ENCODE data around the gene ZNF549. TPM values are rescaled to one million over a fixed set of nuclear protein-coding genes. Genes with fewer than 3 reads are reported as not detected.

Gene ZNF549
- total and polyA plus RNA-seq, 2 donors (not counting 3 experiments of a cell fraction or from before 2014, with no cell fraction given) = 1.4 to 3.5 TPM

DNA sequence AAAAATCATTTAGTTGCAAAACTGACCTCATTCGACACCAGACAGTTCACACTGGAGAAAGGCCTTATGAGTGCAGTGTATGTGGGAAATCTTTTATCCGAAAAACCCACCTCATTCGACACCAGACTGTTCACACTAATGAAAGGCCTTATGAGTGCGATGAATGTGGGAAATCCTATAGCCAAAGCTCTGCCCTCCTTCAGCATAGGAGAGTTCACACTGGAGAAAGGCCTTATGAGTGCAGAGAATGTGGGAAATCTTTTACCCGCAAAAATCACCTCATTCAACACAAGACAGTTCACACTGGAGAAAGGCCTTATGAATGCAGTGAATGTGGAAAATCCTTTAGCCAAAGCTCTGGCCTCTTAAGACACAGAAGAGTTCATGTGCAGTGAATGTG lies 79.8 kb downstream of the ZNF549 start:
- no peak overlapping the region for H3K4me3 ChIP-seq (replicated peaks in 1 of 3; ENCODE audit: insufficient read depth in 1 of 3, low read depth in 1 of 3, low read length in 3 of 3)
- intact Hi-C loops (cut with micrococcal nuclease) = no loop called here

More for the DNA sequence above, 79.8 kb downstream of the ZNF549 start:
- H3K27me3 ChIP-seq (ENCODE audit: control insufficient read depth in 2 of 2, insufficient read depth in 2 of 2, low read length in 2 of 2) = no peaks in the 10 kb centered on the region
- no peaks in the 10 kb centered on the region for H3K9me1 ChIP-seq (replicated peaks; ENCODE audit: control insufficient read depth, extremely low read depth, insufficient read depth, low read length)
- BruUV-seq (replicated peaks) = no TSS peak
- no peak overlapping the region for H3K27ac ChIP-seq (ENCODE audit: insufficient read depth, low read depth, low read length)
- H3K9me3 ChIP-seq (replicated peaks; ENCODE audit: control insufficient read depth, insufficient read depth, low read length) = peaks cover 3% of the 10 kb centered on the region
- no peak for FAIRE-seq
- no peak overlapping the region for H3K9ac ChIP-seq (replicated peaks; ENCODE audit: extremely low read depth, insufficient read depth, low read length)
- no peaks in the 10 kb centered on the region for H3K79me2 ChIP-seq (ENCODE audit: control insufficient read depth, insufficient read depth, low read length)
- H2AFZ ChIP-seq (ENCODE audit: low read depth, low read length) = no peak overlapping the region
- POLR2A ChIA-PET = no interaction called here
- peaks cover 0 to 5% of the 10 kb centered on the region in 2 experiments for H3K36me3 ChIP-seq (ENCODE audit: control insufficient read depth in 2 of 2, extremely low read depth in 1 of 2, insufficient read depth in 2 of 2, low read length in 2 of 2)
- no peak overlapping the region for H3K4me2 ChIP-seq (ENCODE audit: insufficient read depth, low read length)
- CTCF ChIA-PET = no interaction called here
- no peak for TF ChIP-seq JUN (IDR thresholded peaks at IDR 0.05; ENCODE audit: borderline replicate concordance, insufficient read depth, insufficient read length, low read depth)
- dilution Hi-C loops (cut with MboI; ENCODE audit: extremely low pct_ligation_motif_present, low sequenced_read_pairs) = no loop called here
- H4K20me1 ChIP-seq (replicated peaks; ENCODE audit: control insufficient read depth, extremely low read depth, insufficient read depth, low read length) = no peaks in the 10 kb centered on the region
- DNase-seq (ENCODE audit: low read depth, low spot score) = no peak
- no peaks in the 10 kb centered on the region for H3K4me1 ChIP-seq (ENCODE audit: control insufficient read depth, extremely low read depth, insufficient read depth, low read length)

Other genes starting within 250 kb of the ZNF549 start
- 26.9 and 29.3 TPM in 2 replicates for gene ZNF460, start 246.9 kb upstream of the ZNF549 start, total RNA-seq
- gene ZNF460, start 246.9 kb upstream of the ZNF549 start, polyA plus RNA-seq = 4.1 and 4.5 TPM in 2 replicates
- 4.5 and 5.3 TPM in 2 replicates for gene ZNF543, start 206.9 kb upstream of the ZNF549 start, total RNA-seq
- gene ZNF543, start 206.9 kb upstream of the ZNF549 start, polyA plus RNA-seq = 1.1 TPM in 2 replicates
- 5.3 and 5.6 TPM in 2 replicates for gene ZNF304, start 176.1 kb upstream of the ZNF549 start, total RNA-seq
- 2.4 and 2.5 TPM in 2 replicates for gene ZNF304, start 176.1 kb upstream of the ZNF549 start, polyA plus RNA-seq
- gene TRAPPC2B, start 163.8 kb upstream of the ZNF549 start, total RNA-seq = 6.3 and 7.5 TPM in 2 replicates
- gene TRAPPC2B, start 163.8 kb upstream of the ZNF549 start, polyA plus RNA-seq = 21.1 and 24.3 TPM in 2 replicates
- gene ZNF547, start 163.8 kb upstream of the ZNF549 start, total RNA-seq = 2.7 and 3.2 TPM in 2 replicates
- 1.9 and 3.1 TPM in 2 replicates for gene ZNF547, start 163.8 kb upstream of the ZNF549 start, polyA plus RNA-seq
- 7.8 and 8.8 TPM in 2 replicates for gene ZNF548, start 137.5 kb upstream of the ZNF549 start, total RNA-seq
- gene ZNF548, start 137.5 kb upstream of the ZNF549 start, polyA plus RNA-seq = 7.5 and 7.7 TPM in 2 replicates
- gene ZNF17, start 116.2 kb upstream of the ZNF549 start, total RNA-seq = 4.7 and 6.4 TPM in 2 replicates
- 2.4 and 3.0 TPM in 2 replicates for gene ZNF17, start 116.2 kb upstream of the ZNF549 start, polyA plus RNA-seq
- 8.9 and 11.5 TPM in 2 replicates for gene ZNF749, start 92.0 kb upstream of the ZNF549 start, total RNA-seq
- gene ZNF749, start 92.0 kb upstream of the ZNF549 start, polyA plus RNA-seq = 8.5 and 8.8 TPM in 2 replicates
- 0.23 and 0.38 TPM in 2 replicates for gene VN1R1, start 70.2 kb upstream of the ZNF549 start, total RNA-seq
- 0.08 and 0.14 TPM in 2 replicates for gene VN1R1, start 70.2 kb upstream of the ZNF549 start, polyA plus RNA-seq
- gene ZNF772, start 49.8 kb upstream of the ZNF549 start, total RNA-seq = 6.4 and 7.0 TPM in 2 replicates
- gene ZNF772, start 49.8 kb upstream of the ZNF549 start, polyA plus RNA-seq = 1.5 and 3.1 TPM in 2 replicates
- gene ZNF419, start 39.6 kb upstream of the ZNF549 start, total RNA-seq = 6.3 and 7.2 TPM in 2 replicates
- gene ZNF419, start 39.6 kb upstream of the ZNF549 start, polyA plus RNA-seq = 5.1 and 6.4 TPM in 2 replicates
- 4.3 and 5.5 TPM in 2 replicates for gene ZNF773, start 27.4 kb upstream of the ZNF549 start, total RNA-seq
- 4.0 and 5.1 TPM in 2 replicates for gene ZNF773, start 27.4 kb upstream of the ZNF549 start, polyA plus RNA-seq
- gene ZNF550, start 32.5 kb downstream of the ZNF549 start, total RNA-seq = 4.8 and 8.4 TPM in 2 replicates
- gene ZNF550, start 32.5 kb downstream of the ZNF549 start, polyA plus RNA-seq = 2.0 and 2.5 TPM in 2 replicates
- gene ZNF416, start 51.6 kb downstream of the ZNF549 start, total RNA-seq = 3.8 and 4.2 TPM in 2 replicates
- gene ZNF416, start 51.6 kb downstream of the ZNF549 start, polyA plus RNA-seq = 1.4 and 1.5 TPM in 2 replicates
- 1.3 and 2.4 TPM in 2 replicates for gene ZIK1, start 56.8 kb downstream of the ZNF549 start, total RNA-seq
- 0.79 and 0.99 TPM in 2 replicates for gene ZIK1, start 56.8 kb downstream of the ZNF549 start, polyA plus RNA-seq
- gene ZNF530, start 72.5 kb downstream of the ZNF549 start, total RNA-seq = 4.0 TPM in 2 replicates
- 1.5 and 1.7 TPM in 2 replicates for gene ZNF530, start 72.5 kb downstream of the ZNF549 start, polyA plus RNA-seq
- gene ZNF134, start 86.9 kb downstream of the ZNF549 start, total RNA-seq = 11.1 and 12.3 TPM in 2 replicates
- 3.5 and 6.4 TPM in 2 replicates for gene ZNF134, start 86.9 kb downstream of the ZNF549 start, polyA plus RNA-seq
- 8.6 and 9.4 TPM in 2 replicates for gene ZNF211, start 105.8 kb downstream of the ZNF549 start, total RNA-seq
- gene ZNF211, start 105.8 kb downstream of the ZNF549 start, polyA plus RNA-seq = 4.7 and 6.3 TPM in 2 replicates
- gene ZSCAN4, start 141.6 kb downstream of the ZNF549 start, total RNA-seq = not detected in 2 replicates
- not detected in 2 replicates for gene ZSCAN4, start 141.6 kb downstream of the ZNF549 start, polyA plus RNA-seq
- 5.6 and 6.1 TPM in 2 replicates for gene ZNF551, start 154.6 kb downstream of the ZNF549 start, total RNA-seq
- 2.6 and 2.7 TPM in 2 replicates for gene ZNF551, start 154.6 kb downstream of the ZNF549 start, polyA plus RNA-seq
- 0.81 and 2.0 TPM in 2 replicates for gene ZNF154, start 181.8 kb downstream of the ZNF549 start, total RNA-seq
- gene ZNF154, start 181.8 kb downstream of the ZNF549 start, polyA plus RNA-seq = 1.1 and 1.3 TPM in 2 replicates
- gene ZNF671, start 200.3 kb downstream of the ZNF549 start, total RNA-seq = 2.3 and 2.7 TPM in 2 replicates
- 2.6 and 4.1 TPM in 2 replicates for gene ZNF671, start 200.3 kb downstream of the ZNF549 start, polyA plus RNA-seq
- 12.1 and 13.1 TPM in 2 replicates for gene ZNF776, start 219.5 kb downstream of the ZNF549 start, total RNA-seq
- 5.0 and 5.7 TPM in 2 replicates for gene ZNF776, start 219.5 kb downstream of the ZNF549 start, polyA plus RNA-seq
- 12.6 and 14.7 TPM in 2 replicates for gene ZNF586, start 242.3 kb downstream of the ZNF549 start, total RNA-seq
- 4.8 and 6.0 TPM in 2 replicates for gene ZNF586, start 242.3 kb downstream of the ZNF549 start, polyA plus RNA-seq